ENCODE data around the gene OTULIN.

OTULIN gene

GRCh38 chr5:14668181-14668591 is 3.7 kb downstream of the OTULIN start:
- DNase-seq (ENCODE audit: low spot score), result peak; percentile 57

GRCh38 chr5:14669415-14669814 is 4.9 kb downstream of the OTULIN start:
- DNase-seq (ENCODE audit: low spot score), result no peak

DNA sequence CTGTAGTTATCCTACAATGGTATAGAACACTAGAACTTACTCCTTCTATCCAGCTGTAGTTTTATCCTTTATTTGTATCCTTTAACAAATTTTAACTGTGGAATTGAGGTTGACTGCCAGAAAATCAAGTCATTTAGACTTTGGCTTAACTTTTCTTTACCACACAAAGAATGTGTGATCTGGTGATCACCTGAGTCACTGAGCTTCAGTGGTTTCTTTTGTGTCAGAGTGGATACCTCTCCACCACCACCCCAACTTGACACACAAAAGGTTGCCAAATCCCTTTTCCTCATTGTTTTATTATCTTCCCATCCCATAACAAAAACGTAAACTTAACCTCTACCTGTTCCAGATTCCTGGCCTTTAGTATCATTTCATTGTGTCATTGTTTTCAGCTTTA is 5.5 kb downstream of the OTULIN start:
- DNase-seq (ENCODE audit: low spot score), result peak; percentile 31

- peak; percentile 64 for DNase-seq (ENCODE audit: low spot score)
Observed at GRCh38 chr5:14671414-14671813, 6.9 kb downstream of the OTULIN start.

DNA sequence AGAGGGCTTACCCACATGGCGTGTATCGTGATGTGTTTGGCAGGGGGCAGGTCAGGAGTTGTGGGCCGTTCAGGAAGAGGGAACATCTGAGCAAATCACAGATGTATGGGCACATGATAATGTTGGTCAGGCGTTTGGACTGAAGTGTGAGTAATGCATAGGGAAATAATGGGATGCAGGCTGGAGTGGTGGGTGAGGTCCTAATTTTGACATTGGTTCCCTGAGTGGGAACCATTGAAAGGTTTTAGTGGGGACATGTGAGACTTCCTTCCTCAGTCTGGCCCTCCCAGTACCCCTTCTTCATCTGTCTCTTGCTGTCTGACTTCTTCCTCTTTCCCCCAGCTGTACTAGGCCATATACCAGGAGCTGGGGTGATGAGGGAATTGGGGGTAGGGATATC is 7.6 kb downstream of the OTULIN start:
- DNase-seq (ENCODE audit: low spot score), result no peak

- no peak for DNase-seq (ENCODE audit: low spot score)
Observed at GRCh38 chr5:14672484-14673394, 8.2 kb downstream of the OTULIN start.

DNA sequence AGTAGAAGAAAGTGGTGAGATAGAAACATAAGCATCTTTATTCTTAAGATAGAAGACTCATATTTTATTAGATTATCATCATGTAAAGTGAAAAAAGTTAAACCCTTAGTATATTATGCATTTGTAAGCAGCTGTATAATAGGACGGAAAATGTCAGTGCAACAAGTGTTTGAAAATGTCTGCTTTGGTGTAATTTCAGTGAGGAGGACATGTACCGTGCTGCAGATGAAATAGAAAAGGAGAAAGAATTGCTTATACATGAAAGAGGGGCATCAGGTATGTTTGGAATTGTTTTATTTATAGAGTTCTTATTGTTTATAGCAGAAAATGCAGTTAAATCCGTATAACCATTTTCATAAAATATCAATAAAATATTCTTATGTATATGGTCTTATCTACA is 8.9 kb downstream of the OTULIN start:
- no peak for DNase-seq (ENCODE audit: low spot score)

- no peak for DNase-seq (ENCODE audit: low spot score)
Observed at GRCh38 chr5:14674983-14675854, 10.7 kb downstream of the OTULIN start.

GRCh38 chr5:14675865-14676300 is 11.4 kb downstream of the OTULIN start:
- peak; percentile 26 for DNase-seq (ENCODE audit: low spot score)

DNA sequence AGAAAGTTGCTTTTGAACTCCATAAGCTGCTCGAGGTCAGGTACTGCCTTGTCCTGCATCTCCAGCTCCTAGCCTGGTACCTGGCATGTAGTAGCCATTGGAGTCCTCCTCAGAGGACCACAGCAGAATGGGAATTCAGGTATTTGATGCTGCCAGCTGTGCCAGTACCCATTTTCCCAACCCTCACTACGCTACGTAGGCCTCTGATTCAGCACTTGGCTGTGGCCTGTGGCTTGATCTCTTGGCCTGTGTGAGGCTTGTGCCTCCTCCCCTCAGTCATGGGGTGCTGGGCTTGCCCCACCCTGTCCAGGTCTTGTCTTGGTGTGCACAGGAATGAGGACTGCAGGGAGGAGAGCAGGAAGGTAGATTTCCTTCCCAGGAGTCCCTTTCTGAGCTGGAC is 11.8 kb downstream of the OTULIN start:
- peak; percentile 40 for DNase-seq (ENCODE audit: low spot score)

DNA sequence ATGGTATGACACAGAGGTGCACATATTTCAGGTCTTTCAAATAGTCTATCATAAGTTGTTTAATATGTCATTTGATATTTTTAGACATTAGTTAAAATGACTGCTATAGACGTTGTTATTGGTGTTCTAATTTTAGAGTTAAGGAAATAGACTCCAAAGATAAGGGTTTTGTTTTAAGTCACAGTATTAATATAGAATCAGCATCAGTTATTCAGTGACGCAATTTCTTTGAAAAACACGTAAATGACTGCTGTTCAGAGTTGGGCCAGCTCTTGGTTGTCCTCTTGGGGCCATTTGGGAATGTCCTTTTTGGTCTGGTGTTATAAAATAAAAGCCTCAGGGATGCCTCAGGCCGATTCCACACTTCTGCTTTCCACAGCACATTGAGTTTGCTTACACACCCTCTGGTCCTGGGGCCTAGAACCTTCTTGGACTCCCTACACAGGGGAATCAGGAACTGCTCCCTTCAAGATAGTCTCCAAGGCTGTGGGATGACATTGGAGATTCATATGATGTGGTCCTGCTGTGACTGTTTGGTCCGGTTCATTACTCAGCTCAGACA is 14.3 kb downstream of the OTULIN start:
- DNase-seq (ENCODE audit: low spot score), result no peak

GRCh38 chr5:14679595-14679994 is 15.1 kb downstream of the OTULIN start:
- no peak for DNase-seq (ENCODE audit: low spot score)

GRCh38 chr5:14681236-14681752 is 16.8 kb downstream of the OTULIN start:
- DNase-seq (ENCODE audit: low spot score), result no peak

DNA sequence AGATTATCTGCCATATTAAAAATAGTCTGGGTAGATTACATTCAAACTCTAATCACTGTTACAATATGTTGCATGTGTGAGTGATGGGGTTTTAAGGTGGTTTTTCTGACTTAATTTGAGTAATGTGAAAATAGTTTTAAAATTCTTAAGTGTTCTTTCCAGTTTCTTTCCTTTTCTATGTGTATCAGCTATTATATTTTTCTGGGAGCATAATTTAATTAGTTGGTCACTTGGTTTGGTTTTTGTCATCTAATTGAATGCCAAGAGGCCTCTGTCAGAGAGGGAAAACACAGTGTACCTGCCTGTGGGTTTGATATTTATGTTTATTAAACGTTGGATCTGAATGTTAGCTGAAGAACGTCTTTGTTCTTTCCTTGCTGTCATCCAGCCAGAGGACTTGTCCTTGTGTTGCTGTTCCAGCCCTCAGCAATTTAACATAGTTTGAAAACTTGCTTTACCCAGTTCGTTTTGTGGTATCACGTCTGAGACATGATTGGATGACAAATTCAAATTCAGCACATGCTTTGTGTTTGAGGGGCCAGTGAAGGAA is 19.5 kb downstream of the OTULIN start:
- DNase-seq (ENCODE audit: low spot score), result no peak

- DNase-seq (ENCODE audit: low spot score), result no peak
Observed at GRCh38 chr5:14684757-14685156, 20.2 kb downstream of the OTULIN start.

GRCh38 chr5:14685757-14686156 is 21.2 kb downstream of the OTULIN start:
- DNase-seq (ENCODE audit: low spot score), result peak; percentile 71

DNA sequence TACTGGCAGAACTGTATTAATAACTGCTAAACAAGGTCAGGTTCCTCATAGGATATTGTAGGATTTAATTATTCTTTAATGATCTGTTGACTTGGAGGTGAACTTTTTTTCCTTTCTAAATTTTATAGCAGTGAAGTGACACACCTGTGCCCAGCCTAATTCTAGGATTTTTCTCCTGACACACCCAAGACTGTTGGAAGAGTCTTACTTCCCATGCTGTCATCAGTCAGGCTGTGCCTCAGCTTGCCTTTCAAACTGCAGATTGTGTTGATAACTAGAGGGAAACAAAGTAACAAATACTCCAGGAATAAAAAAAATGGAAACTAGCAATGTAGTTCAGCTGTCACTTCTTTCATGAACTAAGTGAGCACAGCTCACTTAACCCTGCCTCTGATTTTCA is 22.0 kb downstream of the OTULIN start:
- DNase-seq (ENCODE audit: low spot score), result no peak

DNA sequence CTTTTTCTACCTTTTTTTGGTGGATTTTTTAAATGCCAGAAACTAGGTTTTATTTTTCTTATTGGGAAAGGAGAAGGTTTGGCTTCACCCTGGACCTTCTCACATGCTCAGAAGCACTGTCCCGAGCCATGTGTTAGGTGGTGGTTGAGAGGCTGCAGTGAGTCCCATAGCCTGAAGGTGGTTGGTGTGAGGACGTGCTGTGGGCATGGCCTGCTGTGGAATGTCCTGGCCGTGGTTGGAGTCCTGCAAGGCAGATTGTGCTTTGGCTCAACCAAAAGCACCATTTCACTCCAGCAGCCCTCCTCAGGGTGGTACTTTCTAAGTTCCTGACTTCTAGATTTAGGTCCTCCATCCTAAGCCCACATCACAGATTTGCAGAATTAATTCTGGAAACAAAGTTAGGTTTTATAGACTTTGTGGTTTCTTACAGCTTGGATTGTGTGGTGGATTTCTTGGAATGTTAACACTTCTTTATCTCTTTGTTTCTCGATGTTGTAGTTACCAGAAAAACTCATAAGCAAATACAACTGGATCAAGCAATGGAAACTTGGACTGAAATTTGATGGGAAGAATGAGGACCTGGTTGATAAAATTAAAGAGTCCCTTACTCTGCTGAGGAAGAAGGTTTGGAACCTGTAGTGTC is 22.6 kb downstream of the OTULIN start:
- no peak for DNase-seq (ENCODE audit: low spot score)

- no peak for DNase-seq (ENCODE audit: low spot score)
Observed at GRCh38 chr5:14693070-14693469, 28.6 kb downstream of the OTULIN start.

DNA sequence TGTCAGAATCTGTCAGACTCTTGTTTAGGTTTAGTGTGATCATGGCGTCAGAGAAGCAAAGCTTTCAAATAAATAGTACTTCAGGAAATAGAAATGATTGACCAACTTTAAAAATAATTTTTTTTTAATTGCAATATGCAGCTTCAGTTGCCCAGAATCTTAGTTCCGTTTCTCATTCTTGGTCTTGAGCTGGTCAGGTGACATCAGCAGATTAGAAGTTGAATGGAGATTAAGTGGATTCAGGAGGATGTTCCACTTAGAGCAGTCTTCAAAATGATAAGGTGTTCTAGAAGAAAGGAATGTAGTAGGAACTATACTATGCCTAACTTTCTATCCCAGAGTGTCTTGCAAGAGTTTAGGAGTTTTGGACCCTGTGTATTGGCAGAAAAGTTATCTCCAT is 30.6 kb downstream of the OTULIN start:
- DNase-seq (ENCODE audit: low spot score), result no peak

DNA sequence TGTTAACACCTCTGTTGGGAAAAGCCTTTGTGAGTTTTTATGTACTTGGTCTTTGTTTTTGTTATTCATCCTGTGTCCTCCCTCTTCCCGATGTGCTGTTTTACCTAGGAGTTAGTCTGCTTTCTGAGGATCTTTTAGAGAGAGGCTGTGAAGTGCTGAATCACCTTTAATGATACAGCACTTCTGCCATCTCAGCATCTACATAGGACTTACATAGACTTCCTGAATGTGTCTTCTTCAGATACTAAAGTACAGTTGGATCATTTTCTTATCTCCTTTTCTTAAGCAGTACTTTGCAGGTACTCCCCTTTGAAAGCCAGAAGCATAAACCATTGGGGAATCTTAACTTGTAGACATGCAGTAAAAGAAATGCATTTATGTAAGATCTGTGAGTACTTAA is 31.5 kb downstream of the OTULIN start:
- no peak for DNase-seq (ENCODE audit: low spot score)

DNA sequence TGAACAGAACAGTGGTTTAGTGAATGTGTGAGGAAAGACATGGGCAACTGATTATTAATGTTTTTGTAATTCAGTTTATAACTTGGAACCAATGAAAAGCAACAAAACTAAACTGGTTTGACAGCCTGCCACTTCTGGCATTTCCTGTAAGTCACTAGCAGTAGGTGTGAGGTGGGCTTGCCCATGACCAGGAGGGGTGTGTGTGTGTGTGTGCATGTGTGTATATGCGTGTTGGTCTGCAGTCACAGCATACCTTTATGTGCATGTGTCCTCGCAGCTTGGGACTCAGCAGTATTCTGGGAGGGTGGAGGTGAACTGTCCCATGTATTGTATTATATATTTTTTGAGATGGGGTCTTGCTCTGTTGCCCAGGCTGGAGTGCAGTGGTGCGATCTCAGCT is 32.3 kb downstream of the OTULIN start:
- no peak for DNase-seq (ENCODE audit: low spot score)

All from CD4-positive, alpha-beta T cell treated with Interleukin-2 at 100 ng/mL for 4 hours (primary cell).